DMS153 treated with DMSO at 0.1 percent for 48 hours (cell line): ENCODE measurements around the gene SGTA.
"Not testable (repeated sequence)": the region's sequence is repeated elsewhere in the genome, so short reads cannot be mapped to it uniquely, and the experiment has no call there.

Source experiments
- DNase-seq: peaks from one replicate; lab custom pipeline; 2025; ENCODE audit not compliant: unreplicated experiment; lab: John Stamatoyannopoulos, UW

Gene SGTA

DNA sequence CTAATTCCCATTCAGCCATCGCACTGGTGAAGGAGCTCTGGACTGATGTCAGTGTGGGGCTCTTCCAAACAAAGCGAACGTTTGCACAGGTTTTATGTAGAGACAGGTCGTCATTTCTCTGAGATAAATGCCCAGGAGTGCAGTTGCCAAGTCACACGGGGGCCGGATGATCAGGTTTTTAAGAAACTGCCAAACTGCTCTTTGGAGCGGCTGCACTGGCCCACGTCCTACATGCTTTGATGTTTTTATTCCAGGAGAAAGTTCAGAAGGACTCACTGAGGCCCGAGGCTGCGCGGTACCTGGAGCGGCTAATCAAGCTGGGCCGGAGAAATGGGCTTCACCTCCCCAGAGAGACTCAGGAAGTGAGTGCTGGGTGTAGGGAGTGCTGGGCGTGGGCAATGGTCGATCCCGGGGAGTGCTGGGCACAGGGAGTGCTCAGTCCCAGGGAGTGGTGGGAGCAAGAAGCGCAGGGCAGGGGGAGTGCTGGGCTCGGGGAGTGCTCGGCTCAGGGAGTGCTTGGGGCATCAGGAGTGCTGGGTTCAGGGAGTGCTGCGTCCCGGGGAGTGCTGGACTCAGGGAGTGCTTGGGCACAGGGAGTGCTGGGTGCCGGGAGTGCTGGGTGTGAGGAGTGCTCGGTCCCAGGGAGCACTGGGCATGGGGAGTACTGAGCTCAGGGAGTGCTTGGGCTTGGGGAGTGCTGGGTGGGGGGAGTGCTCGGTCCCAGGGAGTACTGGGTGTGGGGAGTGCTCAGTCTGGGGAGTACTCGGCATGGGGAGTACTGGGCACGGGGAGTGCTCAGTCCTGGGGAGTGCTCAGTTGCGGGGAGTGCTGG, 13.0 kb upstream of the SGTA start:
- DNase-seq = no peak

DNA sequence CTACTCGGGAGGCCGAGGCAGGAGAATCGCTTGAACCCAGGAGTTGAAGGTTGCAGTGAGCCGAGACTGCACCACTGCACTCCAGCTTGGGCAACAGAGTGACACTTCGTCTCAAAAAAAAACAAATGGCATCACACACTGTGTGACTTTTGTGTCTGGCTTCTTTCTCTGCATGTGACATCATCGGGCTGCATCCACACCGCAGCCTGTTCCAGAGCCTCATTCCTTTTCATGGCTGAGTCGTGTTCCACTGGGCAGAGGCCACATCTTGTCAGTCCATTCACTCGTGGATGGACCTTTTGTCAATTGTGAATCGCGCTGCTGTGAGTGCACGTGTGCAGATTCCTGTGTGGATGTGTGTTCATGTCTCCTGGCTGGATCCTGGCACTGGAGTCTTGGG, 10.5 kb upstream of the SGTA start:
- no peak for DNase-seq

DNA sequence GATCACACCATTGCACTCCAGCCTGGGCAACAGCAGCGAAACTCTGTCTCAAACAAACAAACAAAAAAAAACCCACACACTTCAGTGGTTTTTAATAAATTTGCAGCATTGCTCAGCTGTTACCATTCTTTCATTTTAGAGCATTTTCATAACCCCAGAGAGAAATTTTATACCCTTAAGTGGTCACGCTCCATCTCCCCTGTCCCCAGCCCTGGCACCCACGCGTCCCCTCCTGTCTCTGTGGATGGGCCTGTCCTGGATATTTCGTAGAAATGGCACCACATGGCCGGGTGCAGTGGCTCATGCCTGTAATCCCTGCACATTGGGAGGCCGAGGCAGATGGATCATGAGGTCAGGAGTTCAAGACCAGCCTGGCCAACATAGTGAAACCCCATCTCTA, 10.1 kb upstream of the SGTA start:
- no peak for DNase-seq

DNA sequence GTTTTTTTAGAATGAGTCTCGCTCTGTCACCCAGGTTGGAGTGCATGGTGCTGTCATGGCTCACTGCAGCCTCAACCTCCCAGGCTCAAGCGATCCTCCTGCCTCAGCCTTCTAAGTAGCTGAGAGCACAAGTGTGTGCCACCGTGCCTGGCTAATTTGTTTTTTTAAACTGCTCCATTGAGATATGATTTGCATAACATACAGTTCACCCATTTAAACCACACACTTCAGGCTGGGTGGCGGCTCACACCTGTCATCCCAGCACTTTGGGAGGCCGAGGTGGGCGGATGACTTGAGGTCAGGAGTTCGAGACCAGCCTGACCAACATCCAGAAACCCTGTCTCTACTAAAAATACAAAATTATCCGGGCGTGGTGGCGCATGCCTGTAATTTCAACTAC, 9.6 kb upstream of the SGTA start:
- DNase-seq = not testable (repeated sequence)

DNA sequence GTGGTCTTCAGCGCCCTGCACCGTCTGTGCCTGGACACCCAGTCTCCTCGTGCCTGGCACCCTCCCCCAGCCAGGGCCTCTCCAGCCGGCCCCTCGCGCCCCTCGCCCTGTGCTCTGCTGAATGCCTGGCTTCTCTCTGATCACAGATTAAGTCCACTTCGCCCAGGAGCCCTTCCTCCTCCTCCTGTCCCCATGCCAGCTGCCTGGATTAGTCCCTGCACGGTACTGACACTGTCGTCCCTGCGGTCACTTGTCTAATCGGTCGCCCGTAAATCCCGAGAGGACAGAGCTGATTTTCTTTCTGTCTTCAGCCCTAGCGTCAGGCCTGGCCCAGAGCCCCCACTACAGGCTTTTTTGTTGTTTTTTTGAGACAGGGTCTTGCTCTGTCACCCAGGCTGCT, 8.8 kb upstream of the SGTA start:
- DNase-seq = no peak

DNA sequence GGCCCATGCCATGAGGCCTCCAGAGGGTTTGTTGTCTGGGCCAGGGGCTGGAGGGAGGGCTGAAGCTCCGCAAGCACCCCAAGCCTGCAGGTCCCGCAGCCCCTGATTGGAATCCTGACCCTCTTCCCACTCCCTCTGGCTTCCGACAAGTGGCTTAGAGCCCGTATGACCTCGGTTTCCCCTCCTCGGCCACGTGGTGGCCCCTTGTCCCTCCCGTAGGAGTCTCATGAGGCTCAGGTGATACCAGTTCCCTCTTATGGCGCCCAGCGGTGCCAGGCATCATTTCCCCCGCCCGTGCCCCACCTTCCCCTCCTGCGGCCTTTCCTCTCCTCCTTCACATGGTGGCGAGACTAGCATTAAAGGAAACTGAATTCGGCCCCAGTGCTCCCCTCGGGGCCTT, 8.4 kb upstream of the SGTA start:
- no peak for DNase-seq

DNA sequence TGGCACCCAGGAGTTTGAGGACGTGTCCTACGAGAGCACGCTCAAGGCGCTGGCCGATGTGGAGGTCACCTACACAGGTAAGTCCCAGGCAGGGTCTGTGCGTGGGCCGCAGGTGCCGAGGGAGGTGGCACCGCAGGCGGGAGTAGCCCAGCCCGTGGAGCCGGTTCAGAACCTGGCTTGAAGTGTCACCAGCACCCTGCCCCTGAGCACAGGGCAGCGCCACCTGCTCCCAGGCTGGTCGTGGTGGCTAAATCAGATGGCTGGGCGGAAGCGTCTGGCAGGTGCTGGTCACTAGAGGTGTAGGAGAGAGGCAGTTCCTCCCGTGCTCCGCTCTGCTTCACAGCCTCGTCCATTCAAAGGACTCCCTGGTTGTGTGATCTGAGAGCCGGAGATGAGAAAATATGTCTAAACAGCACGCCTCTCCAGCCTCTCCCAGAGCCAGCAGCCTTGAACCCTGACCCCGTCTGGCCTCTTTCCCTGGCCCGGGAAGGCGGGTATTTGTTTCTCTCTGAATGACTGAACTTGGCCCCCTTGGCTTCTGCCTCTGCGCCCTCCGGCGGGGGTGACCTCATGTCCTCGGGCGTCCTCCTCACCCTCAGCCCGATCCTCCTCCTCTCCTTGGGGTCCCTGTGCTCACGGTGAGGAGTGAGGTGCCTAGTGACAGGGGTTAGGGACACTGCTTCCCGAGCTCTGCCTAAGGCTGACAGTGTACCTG, 7.6 kb upstream of the SGTA start:
- DNase-seq = no peak

DNA sequence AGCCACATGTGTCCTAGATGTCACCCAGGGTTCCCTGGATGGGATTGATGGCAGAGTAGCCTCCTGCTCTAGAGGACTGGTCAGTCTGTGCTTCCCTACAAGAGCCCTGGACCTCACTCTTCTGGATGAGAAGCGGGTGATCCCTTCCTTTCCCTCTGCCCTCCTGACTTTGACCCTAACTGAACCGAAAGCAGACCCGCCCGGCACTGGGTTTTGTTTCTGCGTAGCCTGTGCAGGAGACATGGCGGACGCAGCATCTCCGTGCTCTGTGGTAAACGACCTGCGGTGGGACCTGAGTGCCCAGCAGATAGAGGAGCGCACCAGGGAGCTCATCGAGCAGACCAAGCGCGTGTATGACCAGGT, 7.1 kb upstream of the SGTA start:
- DNase-seq = no peak

DNA sequence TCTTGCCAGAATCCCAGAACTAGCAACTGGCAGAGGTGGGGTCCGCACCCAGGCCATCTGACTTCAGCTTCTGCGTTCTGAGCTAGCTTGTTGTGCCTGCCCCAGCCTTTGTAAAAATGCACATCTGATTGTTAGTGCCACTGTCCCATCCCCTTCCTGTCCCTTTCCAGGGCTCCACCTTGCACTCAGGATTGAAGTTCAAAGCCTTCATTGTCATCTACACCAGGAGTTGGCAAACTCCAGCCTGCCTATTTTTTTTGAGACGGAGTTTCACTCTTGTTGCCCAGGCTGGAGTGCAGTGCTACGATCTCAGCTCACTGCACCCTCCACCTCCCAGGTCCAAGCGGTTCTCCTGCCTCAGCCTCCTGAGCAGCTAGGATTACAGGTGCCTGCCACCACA, 5.2 kb upstream of the SGTA start:
- no peak for DNase-seq

DNA sequence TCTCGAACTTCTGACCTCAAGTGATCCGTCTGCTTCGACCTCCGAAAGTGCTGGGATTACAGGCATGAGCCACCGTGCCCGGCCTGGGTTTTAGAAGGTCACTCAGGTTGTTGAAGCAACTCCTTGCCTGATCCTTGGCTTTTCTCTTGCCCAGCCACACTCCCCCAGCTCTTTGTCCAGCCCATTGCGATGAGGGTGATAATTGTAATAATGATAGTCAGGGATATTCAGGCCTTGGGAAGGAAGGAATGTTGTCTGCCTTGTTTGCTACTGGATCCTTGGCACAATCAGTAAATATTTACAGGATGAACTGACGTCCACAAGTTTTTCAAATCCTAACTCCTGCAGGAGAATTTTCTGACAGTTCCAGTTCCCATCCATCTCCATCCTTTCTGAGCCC, 4.0 kb upstream of the SGTA start:
- DNase-seq = no peak

DNA sequence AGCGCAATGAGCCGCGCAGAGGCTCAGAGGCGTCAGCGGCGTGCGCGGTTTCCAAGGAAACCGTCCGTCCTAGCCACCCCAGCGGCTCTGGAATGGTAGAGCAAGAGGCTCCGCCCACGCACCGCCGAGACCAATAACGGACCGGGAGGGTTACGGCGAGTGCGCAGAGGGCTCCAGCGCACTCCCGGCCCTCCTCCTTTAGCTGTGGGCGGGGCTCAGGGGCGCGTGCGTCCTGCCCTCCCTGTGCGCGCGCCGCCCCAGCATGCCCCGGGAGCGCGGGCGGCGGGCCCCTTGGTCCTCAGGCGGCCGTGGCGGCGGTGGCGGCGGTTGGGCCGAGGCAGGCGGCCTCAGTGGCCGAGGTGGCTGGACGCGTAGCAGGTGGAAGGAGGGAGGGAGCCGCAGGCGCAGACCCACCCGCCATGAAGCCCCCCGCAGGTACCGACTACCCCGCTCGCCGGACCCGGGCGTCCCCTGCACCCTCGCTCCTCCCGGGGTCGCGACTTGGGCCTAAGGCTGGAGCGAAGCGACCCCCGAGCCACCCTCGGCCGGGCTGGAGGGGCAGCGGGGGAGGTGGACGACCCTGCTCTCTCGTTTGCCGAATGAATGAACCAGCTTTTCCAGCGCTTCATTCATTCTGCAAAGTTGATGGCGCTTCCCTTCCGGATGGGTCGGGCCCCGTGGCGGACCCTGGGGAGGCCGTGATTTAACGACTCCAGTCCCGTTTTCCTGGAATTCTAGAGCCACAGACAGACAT, 2.3 kb upstream of the SGTA start, which contains the start of gene THOP1:
THOP1 (plus strand) TSS at position 260 of the 754 bp plus-strand sequence; CDS start at position 420, 160 bp downstream.
- DNase-seq = peak; percentile 97

DNA sequence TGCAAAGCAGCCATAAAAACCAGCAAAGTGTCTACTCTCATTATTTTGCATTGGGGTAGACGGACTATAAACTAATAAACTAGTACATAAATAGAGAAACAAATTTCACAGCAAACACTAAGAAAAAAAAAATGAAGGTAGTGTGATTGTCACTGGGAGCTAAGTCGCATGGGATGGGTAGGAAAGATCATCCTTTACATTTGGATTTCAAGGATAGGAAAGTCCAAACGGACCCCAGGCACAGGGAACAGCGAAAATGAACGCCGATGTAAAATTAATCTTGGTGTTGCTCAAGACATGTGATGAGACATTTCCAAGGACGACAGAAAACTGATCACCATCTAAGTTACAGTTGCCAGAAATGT, 690 bp upstream of the SGTA start:
- no peak for DNase-seq

DNA sequence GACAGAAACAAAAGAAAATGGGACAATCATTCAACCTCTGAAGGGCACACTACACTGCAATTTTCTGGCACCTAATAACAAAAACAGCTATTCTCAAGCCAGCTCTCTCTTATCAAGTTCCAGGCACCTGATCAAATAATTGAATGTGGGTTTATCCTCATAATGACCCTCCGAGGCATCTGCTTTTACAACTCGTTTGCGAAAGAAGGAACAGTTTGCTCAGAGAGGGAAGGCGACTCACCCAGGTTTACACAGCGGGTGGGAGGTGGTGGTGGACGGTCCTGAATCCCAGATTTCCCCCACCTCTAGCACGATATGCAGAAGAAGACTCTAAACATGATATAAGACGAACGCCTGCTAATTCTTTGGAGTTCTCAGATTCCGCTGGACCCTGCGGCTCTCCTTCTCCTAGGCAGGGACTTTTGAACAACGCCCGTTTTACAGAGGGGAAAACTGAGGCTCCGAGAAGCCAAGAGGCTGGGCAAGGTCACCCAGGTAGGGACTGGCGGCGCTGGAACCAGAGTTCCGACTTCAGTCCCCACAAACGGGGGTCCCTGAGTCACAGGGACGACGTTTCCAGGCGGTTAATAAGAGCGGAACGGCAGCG, 641 bp downstream of the SGTA start:
- DNase-seq = no peak

DNA sequence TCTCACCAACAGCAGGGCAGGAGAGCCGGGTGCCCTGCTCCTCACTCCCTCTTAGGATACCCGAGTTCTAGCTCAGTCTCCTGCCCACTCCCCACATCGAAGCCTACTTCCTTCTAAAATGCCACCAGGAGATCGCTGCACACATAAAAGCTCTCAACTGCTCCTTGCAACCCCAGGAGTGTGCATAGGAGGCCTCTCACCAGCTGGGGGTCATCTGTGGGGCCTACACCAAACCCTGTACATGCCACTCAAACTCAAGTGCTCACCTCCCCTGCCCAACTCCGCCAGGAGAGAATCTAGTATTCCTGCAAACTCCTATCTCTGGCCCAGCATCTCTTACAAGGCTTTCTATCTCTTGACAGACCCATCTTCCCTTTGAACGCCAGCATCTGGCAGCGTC, 2.8 kb downstream of the SGTA start:
- no peak for DNase-seq

DNA sequence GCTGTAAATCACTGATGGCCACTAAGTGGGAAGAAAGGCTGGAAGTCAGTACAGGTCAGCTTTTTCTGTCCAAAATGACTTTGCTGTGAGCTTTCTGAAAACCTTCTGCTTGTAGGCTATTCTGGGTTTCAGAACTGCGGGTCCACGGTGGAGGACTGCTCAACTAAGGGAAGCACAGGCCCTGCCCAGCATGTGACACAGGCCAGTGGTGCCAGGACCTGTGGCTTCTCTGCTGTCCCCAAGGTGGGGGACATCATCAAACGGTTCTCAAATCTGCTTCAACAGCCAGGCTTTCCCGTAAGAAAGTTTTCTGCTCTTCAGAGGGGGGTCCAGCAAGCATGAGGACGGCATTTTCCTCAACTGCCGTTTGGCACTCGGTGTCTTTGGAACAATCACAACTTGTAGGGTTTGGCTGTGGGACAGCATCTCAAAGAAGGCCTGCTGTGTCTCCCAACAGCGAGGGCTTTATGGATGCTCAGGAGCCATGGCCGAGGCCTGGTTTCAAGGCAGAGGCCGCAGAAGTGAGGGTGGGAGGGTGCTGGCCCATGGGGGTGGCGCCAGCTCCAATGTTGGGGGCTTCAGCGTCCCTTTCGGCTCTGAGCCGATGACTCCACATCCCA, 3.8 kb downstream of the SGTA start:
- no peak for DNase-seq

DNA sequence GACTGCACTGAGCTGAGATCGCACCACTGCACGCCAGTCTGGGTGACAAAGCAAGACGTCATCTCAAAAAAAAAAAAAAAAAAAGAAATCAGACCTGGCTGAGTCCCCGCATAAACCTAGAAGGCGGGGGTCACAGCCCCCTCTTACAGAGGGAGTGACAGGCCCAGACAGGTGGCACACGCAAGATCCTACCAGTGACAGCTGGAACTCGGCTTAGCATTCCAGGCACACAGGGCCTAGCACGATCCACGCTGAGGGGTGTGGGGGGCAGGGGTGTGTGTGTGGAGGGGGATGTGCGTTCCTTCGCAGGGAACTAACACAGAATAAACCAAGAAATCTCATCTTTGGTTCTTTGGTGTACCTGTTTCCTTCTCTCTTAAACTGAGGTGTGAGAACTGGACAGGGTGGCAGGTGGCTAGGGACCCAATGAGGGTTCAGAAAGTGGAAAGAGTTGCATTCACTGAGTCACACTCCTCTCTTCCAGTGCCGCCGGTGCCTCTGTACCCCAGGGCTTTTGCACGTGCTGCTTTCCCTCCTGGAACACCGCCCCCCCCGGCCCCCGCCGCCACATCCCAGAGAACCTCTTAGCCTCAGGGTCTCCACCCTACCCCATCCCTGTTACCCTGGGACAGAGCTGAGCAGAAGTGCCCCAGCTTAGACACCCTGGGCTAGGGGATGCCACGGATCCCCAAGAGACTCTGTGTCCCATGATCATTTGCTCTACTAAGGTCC, 5.0 kb downstream of the SGTA start:
- DNase-seq = no peak

DNA sequence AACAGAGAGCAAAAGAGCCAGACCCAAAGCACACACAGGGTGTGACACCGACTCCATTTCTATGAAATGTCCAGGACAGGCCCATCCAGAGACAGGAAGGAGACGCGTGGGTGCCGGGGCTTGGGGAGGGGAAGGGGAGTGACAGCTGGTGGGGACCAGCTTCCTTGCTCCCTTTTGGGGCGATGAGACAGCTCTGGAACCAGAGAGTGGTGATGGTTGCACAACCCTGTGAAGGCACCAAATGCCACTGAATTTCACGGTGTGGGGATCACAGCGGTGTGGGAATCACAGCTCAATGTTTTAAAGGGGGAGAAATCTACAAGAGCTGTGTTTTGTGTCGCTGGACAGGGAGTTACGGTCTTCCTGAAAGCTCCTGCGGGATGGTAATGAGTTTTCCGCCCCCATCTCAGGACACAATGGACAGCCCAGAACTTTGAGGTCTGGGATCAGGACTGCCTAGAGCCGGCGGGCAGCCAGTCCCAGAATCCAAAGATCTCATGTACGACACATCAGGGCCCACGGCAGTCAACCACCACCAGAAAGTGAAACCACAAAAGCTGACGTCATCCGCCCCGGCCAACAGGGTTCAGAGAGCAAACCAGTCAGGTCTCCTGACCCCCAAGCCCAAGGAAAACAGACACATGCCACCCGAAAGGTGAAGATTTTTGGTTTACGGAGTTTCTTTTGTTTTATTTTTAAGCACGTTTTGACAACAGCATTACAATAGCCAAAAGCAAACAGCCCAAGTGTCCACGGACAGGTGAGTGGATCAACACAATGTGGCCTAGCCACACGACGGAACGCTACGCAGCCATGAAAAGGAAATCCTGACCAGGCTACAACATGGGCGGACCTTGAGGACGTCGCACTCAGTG, 7.3 kb downstream of the SGTA start:
- no peak for DNase-seq

DNA sequence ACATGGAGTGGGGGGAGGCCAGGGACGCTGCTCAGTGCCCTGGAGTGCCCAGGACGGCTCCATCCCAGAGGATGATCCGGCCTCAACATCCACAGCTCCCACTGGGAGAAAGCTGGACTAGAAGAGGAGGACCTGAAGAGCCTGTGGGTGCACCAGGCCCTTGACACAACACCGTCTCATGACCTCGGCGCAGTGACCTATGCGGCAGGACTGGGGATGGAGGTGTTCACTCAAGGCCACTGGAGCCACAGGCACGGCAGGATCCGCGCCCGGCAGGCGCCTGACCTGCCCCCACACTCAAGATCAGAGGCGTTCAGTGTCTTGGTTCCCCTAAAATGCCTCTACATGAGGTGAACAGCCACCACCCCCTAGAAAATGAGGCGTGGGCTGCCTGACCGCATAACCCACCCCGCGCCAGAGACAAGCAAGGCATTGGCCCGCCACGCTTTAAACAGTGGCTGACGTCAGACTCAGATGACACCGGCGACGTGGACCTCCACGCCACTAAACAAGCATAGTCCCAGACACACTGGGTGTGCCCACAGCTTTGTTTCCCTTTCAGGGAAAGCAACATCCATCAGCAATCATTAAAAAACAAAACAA, 8.0 kb downstream of the SGTA start:
- no peak for DNase-seq

DNA sequence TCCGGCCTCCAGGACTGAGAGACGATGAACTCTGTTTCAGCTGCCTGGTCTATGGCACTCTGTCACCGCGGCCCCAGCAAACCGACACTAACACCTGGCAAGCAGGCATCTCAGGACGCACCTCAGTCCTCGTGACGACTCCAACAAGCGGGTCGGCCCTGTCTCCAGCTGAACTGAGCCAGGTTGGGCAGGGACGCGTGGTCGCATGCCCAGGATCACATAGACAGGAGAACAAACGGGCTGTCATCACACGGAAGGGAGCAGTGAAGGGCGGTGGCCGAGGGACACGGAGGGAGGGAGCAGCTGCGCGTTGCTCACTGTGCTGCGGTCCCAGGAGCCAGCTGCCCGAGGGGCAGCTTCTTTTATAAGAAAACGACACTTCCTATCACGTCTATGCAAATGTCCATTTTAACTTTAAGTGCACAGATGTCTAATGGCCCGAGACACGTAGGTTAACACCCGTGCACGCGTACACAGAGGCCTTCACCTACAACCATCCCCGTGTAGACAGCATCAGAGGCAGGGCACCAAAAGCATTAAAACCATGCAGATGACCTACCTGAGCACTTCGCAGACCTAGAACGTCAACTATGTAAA, 8.9 kb downstream of the SGTA start:
- no peak for DNase-seq
